HFFc6 (cell line): Measurements from ENCODE around the gene RIPPLY2. TPM values are rescaled to one million over a fixed set of nuclear protein-coding genes. Genes with fewer than 3 reads are reported as not detected.
"Not testable (repeated sequence)": the region's sequence is repeated elsewhere in the genome, so short reads cannot be mapped to it uniquely, and the experiment has no call there.

Experiments
- DNase-seq: peaks from one replicate; pipeline ENCODE4 v3.0.0-alpha.2; 2018
- H3K27ac Mint-ChIP-seq: 2 replicates; pipeline ENCODE4 v1.8.0; 2020; ENCODE audit warnings: mild to moderate bottlenecking, mixed read lengths
- H3K27me3 Mint-ChIP-seq: 2 replicates; pipeline ENCODE4 v1.8.0; 2021; ENCODE audit warnings: mild to moderate bottlenecking, moderate library complexity, mixed read lengths; ENCODE audit not compliant: insufficient read depth
- H3K36me3 Mint-ChIP-seq: 2 replicates; pipeline ENCODE4 v1.8.0; 2021; ENCODE audit warnings: low read depth, mixed read lengths
- H3K4me1 Mint-ChIP-seq: 2 replicates; pipeline ENCODE4 v1.8.0; 2020; ENCODE audit warnings: low read depth, mixed read lengths
- H3K4me3 Mint-ChIP-seq: 2 replicates; pipeline ENCODE4 v1.8.0; 2020; ENCODE audit warnings: mild to moderate bottlenecking, moderate library complexity, mixed read lengths
- H3K9me3 Mint-ChIP-seq: 2 replicates; pipeline ENCODE4 v1.8.0; 2020; ENCODE audit warnings: mild to moderate bottlenecking, mixed read lengths
- CTCF ChIP-seq: fragments of 200-600 bp; sonication (generic); IDR thresholded peaks from 2 replicates; pipeline ENCODE4 v1.5.0; 2021; ENCODE audit warnings: antibody characterized with exemption, mild to moderate bottlenecking
- total RNA-seq, 6 experiments: library from RNA; stranded (reverse); fragmentation: NEBNext Ultra II Directional; extraction: Animal tissue kit (Norgen Biotek cat#: 25700); gene quantifications; 2 replicates in 1 of 6; 3 replicates in 5 of 6; pipeline ENCODE4 v1.2.3, GENCODE V29; 2021

RIPPLY2 gene
- total RNA-seq, 6 experiments from 2014 or later: not detected

- Mint-ChIP-seq H3K9me3 (no peaks in the 10 kb centered on the region), H3K4me3 (no peak overlapping the region), H3K27ac (no peak overlapping the region), H3K36me3 (0 out of 2 replicates have a peak, but pooled peaks cover 5% of the 10 kb centered on the region), H3K4me1 (0 out of 2 replicates have a peak, but pooled peaks cover 2% of the 10 kb centered on the region), H3K27me3 (no peaks in the 10 kb centered on the region)
- no peak for DNase-seq
- TF ChIP-seq CTCF: no peak
These were observed 37.4 kb downstream of the RIPPLY2 start for GRCh38 chr6:83890520-83890919.

DNA sequence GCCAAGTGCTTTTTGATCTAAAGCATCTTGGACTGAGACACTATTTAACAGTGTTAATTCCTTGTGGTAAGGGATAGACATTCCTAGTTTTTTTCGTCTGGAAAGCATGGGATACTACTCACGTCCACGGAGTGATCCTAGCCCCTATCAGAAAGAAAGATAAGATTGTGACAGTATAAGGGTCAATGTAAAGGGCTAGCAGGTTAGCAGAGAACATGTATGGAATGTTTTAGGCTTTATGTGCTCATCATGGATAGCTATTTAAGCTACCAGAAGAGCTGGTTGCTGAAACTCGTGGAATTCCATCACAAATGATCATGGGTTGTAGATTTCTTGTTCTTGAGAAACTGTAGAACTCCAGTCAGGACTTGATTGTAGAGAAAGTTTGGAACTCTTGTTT lies 38.4 kb downstream of the RIPPLY2 start:
- TF ChIP-seq CTCF: no peak
- H3K27ac Mint-ChIP-seq: no peak overlapping the region

DNA sequence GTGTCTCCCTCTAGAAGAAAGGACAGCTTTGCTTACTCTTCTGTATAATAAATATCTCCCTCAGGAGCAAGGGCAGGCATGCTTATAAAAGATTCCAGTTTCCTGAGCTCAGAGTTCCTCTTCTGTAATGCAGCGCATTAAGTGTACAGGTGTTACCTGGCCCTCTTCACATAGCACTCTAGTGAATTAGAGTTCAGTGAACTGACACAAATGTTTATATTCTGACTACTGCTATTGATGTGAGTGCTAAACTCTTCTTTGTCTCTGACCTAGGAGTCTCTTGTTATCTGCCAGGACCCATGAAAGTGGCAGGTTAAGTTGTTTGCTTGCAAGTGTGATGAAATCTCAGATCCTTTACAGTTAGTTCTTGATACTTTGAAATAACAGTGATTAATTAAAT lies 39.9 kb downstream of the RIPPLY2 start:
- Mint-ChIP-seq H3K36me3 (peaks cover 25% of the 10 kb centered on the region), H3K27me3 (no peaks in the 10 kb centered on the region), H3K4me1 (no peaks in the 10 kb centered on the region), H3K9me3 (no peaks in the 10 kb centered on the region), H3K4me3 (no peak overlapping the region), H3K27ac (no peak overlapping the region)
- TF ChIP-seq CTCF: no peak
- DNase-seq: no peak

More for the DNA sequence above, 38.4 kb downstream of the RIPPLY2 start:
- no peaks in the 10 kb centered on the region for H3K9me3 Mint-ChIP-seq
- no peak overlapping the region for H3K4me3 Mint-ChIP-seq
- DNase-seq: no peak
- no peaks in the 10 kb centered on the region for H3K27me3 Mint-ChIP-seq
- H3K4me1 Mint-ChIP-seq: no peaks in the 10 kb centered on the region
- peaks cover 14% of the 10 kb centered on the region; the same call in 1 of the 2 replicates for H3K36me3 Mint-ChIP-seq

DNA sequence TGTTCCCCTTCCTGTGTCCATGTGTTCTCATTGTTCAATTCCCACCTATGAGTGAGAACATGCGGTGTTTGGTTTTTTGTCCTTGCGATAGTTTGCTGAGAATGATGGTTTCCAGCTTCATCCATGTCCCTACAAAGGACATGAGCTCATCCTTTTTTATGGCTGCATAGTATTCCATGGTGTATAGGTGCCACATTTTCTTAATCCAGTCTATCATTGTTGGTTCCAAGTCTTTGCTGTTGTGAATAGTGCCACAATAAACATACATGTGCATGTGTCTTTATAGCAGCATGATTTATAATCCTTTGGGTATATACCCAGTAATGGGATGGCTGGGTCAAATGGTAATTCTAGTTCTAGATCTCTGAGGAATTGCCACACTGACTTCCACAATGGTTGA lies 43.9 kb downstream of the RIPPLY2 start:
- not testable (repeated sequence) for H3K27ac Mint-ChIP-seq

DNA sequence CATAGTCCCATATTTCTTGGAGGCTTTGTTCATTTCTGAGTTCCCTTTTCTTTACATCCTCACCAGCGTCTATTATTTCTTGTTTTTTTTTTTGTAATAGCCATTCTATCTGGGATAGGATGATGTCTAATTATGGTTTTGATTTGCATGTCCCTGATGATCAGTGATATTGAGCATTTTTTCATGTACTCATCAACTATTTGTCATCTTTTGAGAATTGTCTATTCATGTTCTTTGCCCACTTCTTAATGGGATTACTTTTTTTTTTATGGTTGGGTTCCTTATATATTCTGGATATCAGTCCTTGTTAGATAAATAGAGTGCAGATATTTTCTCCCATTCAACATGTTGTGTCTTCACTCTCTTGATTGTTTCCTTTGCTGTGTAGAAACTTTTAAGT lies 48.5 kb downstream of the RIPPLY2 start:
- no peak for DNase-seq
- no peak for TF ChIP-seq CTCF
- Mint-ChIP-seq H3K4me1 (peaks cover 5% of the 10 kb centered on the region; the same call in 1 of the 2 replicates), H3K27me3 (no peaks in the 10 kb centered on the region), H3K4me3 (no peak overlapping the region), H3K9me3 (peaks cover 7% of the 10 kb centered on the region; the same call in 1 of the 2 replicates), H3K27ac (no peak overlapping the region), H3K36me3 (peaks cover 32% of the 10 kb centered on the region)

More for the DNA sequence above, 43.9 kb downstream of the RIPPLY2 start:
- not testable (repeated sequence) for H3K4me3 Mint-ChIP-seq, H3K9me3 Mint-ChIP-seq, DNase-seq, H3K27me3 Mint-ChIP-seq, H3K4me1 Mint-ChIP-seq
- H3K36me3 Mint-ChIP-seq: peaks cover 29% of the 10 kb centered on the region

DNA sequence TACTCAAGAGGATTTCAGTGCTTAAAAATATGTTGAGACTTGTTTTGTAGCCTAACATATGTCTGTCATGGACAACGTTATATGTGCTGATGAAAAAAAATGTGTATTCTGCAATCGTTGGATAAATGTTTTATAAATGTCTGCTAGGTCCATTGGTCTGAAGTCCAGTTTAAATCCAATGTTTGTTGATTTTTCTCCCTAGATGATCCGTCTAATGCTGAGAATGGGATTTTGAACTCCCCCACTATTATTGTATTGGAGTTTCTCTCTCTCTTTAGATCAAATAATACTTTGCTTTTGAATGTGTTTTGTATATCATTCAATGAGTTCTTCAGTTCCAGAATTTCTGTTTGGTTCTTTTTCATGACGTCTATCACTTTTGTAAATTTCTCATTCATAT lies 51.2 kb downstream of the RIPPLY2 start:
- no peak for DNase-seq
- H3K4me1 Mint-ChIP-seq: peaks cover 26% of the 10 kb centered on the region
- H3K9me3 Mint-ChIP-seq: peaks cover 7% of the 10 kb centered on the region; the same call in 1 of the 2 replicates
- H3K4me3 Mint-ChIP-seq: no peak overlapping the region
- no peak for TF ChIP-seq CTCF
- no peak overlapping the region for H3K27ac Mint-ChIP-seq
- no peaks in the 10 kb centered on the region for H3K27me3 Mint-ChIP-seq
- peaks cover 36% of the 10 kb centered on the region for H3K36me3 Mint-ChIP-seq
